GM23338 (cell line): ENCODE data around the gene HAP1. TPM values are rescaled to one million over a fixed set of nuclear protein-coding genes. Genes with fewer than 3 reads are reported as not detected.

Experiments used
- ATAC-seq: fragments of 200-7000 bp; cut with Tn5 transposase; 3 replicates; pipeline ENCODE4 v1.9.1; 2020
- DNase-seq: peaks from one replicate; pipeline ENCODE4 v3.0.0-alpha.2; 2015; ENCODE audit warnings: low spot score
- H2AFZ ChIP-seq: fragments of 200-600 bp; sonication (generic); 2 replicates; pipeline ENCODE4 v1.8.0; 2016; ENCODE audit warnings: antibody characterized with exemption, mild to moderate bottlenecking, moderate library complexity
- H3F3A ChIP-seq: fragments of 200-600 bp; sonication (generic); replicated peaks from 2 replicates; pipeline ENCODE4 v1.8.0; 2017; ENCODE audit warnings: antibody characterized with exemption, mixed run types, low read depth
- H3K27ac ChIP-seq: fragments of 200-600 bp; sonication (generic); 2 replicates; pipeline ENCODE4 v1.6.1; 2016; ENCODE audit warnings: low read depth
- H3K27me3 ChIP-seq: fragments of 200-600 bp; sonication (generic); 2 replicates; pipeline ENCODE4 v1.8.0; 2016; ENCODE audit warnings: mild to moderate bottlenecking, mixed run types, moderate library complexity; ENCODE audit not compliant: insufficient read depth
- H3K36me3 ChIP-seq: fragments of 200-600 bp; sonication (generic); 2 replicates; pipeline ENCODE4 v1.8.0; 2016; ENCODE audit warnings: mild to moderate bottlenecking; ENCODE audit not compliant: insufficient read depth
- H3K4me1 ChIP-seq: fragments of 200-600 bp; sonication (generic); 2 replicates; pipeline ENCODE4 v1.8.0; 2016; ENCODE audit warnings: mild to moderate bottlenecking, moderate library complexity; ENCODE audit not compliant: insufficient read depth
- H3K4me2 ChIP-seq: fragments of 200-600 bp; sonication (generic); 2 replicates; pipeline ENCODE4 v1.7.1; 2017; ENCODE audit warnings: mixed run types
- H3K4me3 ChIP-seq: fragments of 200-600 bp; sonication (generic); 2 replicates; pipeline ENCODE4 v1.6.1; 2016; ENCODE audit warnings: mixed run types
- H3K79me2 ChIP-seq: fragments of 200-600 bp; sonication (generic); replicated peaks from 2 replicates; pipeline ENCODE4 v1.8.0; 2017; ENCODE audit warnings: mild to moderate bottlenecking; ENCODE audit not compliant: insufficient read depth
- H3K9me2 ChIP-seq: fragments of 200-600 bp; sonication (generic); 2 replicates; pipeline ENCODE4 v1.8.0; 2017; ENCODE audit not compliant: insufficient read depth
- H4K20me1 ChIP-seq: fragments of 200-600 bp; sonication (generic); replicated peaks from 2 replicates; pipeline ENCODE4 v1.8.0; 2017; ENCODE audit warnings: mild to moderate bottlenecking; ENCODE audit not compliant: insufficient read depth
- H3K27ac Mint-ChIP-seq: 2 replicates; pipeline ENCODE4 v1.8.0; 2020; ENCODE audit warnings: inconsistent platforms, mild to moderate bottlenecking, moderate library complexity, mixed read lengths
- H3K27me3 Mint-ChIP-seq: 3 replicates; pipeline ENCODE4 v1.8.0; 2022; ENCODE audit warnings: low read depth, mild to moderate bottlenecking, moderate library complexity, mixed read lengths, inconsistent platforms; ENCODE audit not compliant: insufficient read depth, poor library complexity
- H3K36me3 Mint-ChIP-seq: 3 replicates; pipeline ENCODE4 v1.8.0; 2021; ENCODE audit warnings: low read depth, mild to moderate bottlenecking, inconsistent platforms, moderate library complexity, mixed read lengths
- H3K4me1 Mint-ChIP-seq: 3 replicates; pipeline ENCODE4 v1.8.0; 2020; ENCODE audit warnings: mild to moderate bottlenecking, inconsistent platforms, mixed read lengths
- H3K4me3 Mint-ChIP-seq: 3 replicates; pipeline ENCODE4 v1.8.0; 2021; ENCODE audit warnings: moderate library complexity, mild to moderate bottlenecking, inconsistent platforms, mixed read lengths
- H3K9me3 Mint-ChIP-seq: 3 replicates; pipeline ENCODE4 v1.8.0; 2020; ENCODE audit warnings: moderate library complexity, mild to moderate bottlenecking, inconsistent platforms, mixed read lengths
- CREB1 ChIP-seq: fragments of 250-450 bp; sonication (Bioruptor Pico); IDR thresholded peaks from 2 replicates; pipeline ENCODE4 v1.5.0; 2020; ENCODE audit warnings: low read depth, mild to moderate bottlenecking, moderate library complexity
- EZH2 ChIP-seq: fragments of 200-600 bp; sonication (generic); IDR thresholded peaks from one replicate; pipeline ENCODE4 v1.8.0; 2017; ENCODE audit warnings: antibody characterized with exemption, mild to moderate bottlenecking, low read depth; ENCODE audit not compliant: unreplicated experiment
- EZH2phosphoT487 ChIP-seq: fragments of 200-600 bp; sonication (generic); IDR thresholded peaks from one replicate; pipeline ENCODE4 v1.8.1; 2018; ENCODE audit warnings: antibody characterized with exemption; ENCODE audit not compliant: unreplicated experiment
- JUNB ChIP-seq: IDR thresholded peaks from one replicate; pipeline ENCODE4 v1.6.1; 2016; ENCODE audit warnings: antibody characterized with exemption; ENCODE audit not compliant: unreplicated experiment
- NANOG ChIP-seq: IDR thresholded peaks from 2 replicates; pipeline ENCODE4 v1.6.1; 2016; ENCODE audit warnings: antibody characterized with exemption, borderline replicate concordance
- POLR2AphosphoS5 ChIP-seq: IDR thresholded peaks from 2 replicates; pipeline ENCODE4 v1.6.1; 2016; ENCODE audit warnings: antibody characterized with exemption, low read depth
- STAT1 ChIP-seq: IDR thresholded peaks from one replicate; pipeline ENCODE4 v1.6.1; 2016; ENCODE audit warnings: antibody characterized with exemption; ENCODE audit not compliant: unreplicated experiment
- polyA plus RNA-seq: library from polyadenylated mRNA; unstranded; fragments of >200 nt; fragmentation: Nextera tagmentation; extraction: Ambion mirVana; gene quantifications from 2 replicates; pipeline ENCODE4 v1.2.1, GENCODE V29; 2016
- total RNA-seq: library from RNA; depleted of rRNA; stranded (reverse); fragments of >200 nt; shearing (Covaris generic); gene quantifications from 2 replicates; pipeline ENCODE4 v1.2.3, GENCODE V29; 2014
- TF ChIP-seq, protein P1 (sequence below): IDR thresholded peaks from one replicate; pipeline ENCODE4 v1.6.1; 2018; ENCODE audit warnings: antibody characterized with exemption; ENCODE audit not compliant: unreplicated experiment
- TF ChIP-seq, protein P2 (sequence below): fragments of 250-450 bp; sonication (Bioruptor Pico); IDR thresholded peaks from 2 replicates; pipeline ENCODE4 v1.5.0; 2020; ENCODE audit warnings: mild to moderate bottlenecking, moderate library complexity

HAP1 gene
- total and polyA plus RNA-seq, 2 experiments from 2014 or later: 1.6 to 2.2 TPM

DNA sequence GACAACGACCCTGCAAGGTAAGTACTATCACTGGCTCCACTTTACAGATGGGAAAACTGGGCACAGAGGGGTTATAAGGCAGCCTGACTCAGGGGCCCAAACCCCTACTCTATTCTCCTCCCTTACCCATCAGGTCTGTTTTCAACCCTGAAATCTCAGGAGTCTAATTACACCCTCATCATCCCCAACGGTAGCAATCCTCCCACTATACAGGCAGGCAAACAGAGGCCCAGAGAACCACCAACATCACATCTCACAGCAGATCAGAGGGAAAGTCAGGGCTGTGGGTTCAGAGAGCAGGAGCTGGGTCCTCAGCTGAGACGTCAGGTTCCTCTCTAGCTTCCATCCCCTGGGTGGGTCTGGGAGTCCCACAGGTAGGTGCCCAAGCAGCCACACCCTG is 35.5 kb upstream of the HAP1 start (continued):
- TF ChIP-seq, protein P1, sequence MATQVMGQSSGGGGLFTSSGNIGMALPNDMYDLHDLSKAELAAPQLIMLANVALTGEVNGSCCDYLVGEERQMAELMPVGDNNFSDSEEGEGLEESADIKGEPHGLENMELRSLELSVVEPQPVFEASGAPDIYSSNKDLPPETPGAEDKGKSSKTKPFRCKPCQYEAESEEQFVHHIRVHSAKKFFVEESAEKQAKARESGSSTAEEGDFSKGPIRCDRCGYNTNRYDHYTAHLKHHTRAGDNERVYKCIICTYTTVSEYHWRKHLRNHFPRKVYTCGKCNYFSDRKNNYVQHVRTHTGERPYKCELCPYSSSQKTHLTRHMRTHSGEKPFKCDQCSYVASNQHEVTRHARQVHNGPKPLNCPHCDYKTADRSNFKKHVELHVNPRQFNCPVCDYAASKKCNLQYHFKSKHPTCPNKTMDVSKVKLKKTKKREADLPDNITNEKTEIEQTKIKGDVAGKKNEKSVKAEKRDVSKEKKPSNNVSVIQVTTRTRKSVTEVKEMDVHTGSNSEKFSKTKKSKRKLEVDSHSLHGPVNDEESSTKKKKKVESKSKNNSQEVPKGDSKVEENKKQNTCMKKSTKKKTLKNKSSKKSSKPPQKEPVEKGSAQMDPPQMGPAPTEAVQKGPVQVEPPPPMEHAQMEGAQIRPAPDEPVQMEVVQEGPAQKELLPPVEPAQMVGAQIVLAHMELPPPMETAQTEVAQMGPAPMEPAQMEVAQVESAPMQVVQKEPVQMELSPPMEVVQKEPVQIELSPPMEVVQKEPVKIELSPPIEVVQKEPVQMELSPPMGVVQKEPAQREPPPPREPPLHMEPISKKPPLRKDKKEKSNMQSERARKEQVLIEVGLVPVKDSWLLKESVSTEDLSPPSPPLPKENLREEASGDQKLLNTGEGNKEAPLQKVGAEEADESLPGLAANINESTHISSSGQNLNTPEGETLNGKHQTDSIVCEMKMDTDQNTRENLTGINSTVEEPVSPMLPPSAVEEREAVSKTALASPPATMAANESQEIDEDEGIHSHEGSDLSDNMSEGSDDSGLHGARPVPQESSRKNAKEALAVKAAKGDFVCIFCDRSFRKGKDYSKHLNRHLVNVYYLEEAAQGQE: no peak
- TF ChIP-seq EZH2phosphoT487 (no peak), STAT1 (no peak)

DNA sequence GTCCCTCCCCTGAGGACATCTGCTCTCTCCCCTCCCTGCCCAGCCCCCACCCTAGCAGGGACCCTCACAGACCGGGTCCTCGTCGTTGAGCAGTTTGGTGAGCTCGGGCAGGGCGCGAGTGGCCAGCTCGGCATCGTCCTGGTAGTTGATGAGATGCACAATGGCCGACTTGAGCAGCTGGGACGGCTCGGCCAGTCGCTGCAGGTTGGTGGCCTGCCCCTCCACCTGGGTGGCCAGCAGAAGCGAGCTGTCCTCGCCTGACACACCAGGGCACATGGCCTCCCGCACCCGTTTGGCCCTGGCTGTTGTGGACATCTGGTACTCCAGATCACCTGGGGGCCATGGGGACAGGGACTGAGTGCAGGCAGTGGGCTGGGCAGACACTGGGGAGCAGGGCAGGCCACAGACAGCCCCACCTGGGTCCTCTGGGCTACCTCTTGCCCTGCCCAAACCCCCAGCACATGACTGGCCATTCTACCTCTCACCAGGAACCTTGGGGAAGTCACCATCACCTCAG is 35.0 kb upstream of the HAP1 start:
- no peak overlapping the region for H3K4me2 ChIP-seq
- no peak overlapping the region for H2AFZ ChIP-seq
- 0 out of 2 replicates have a peak, but pooled peaks cover 9% of the 10 kb centered on the region for H3F3A ChIP-seq
- ATAC-seq (no peak), DNase-seq (no peak)
- Mint-ChIP-seq H3K4me1 (peaks cover 29% of the 10 kb centered on the region), H3K27me3 (peaks cover 7% of the 10 kb centered on the region), H3K36me3 (peaks cover 69% of the 10 kb centered on the region), H3K27ac (no peak overlapping the region; the same call in 1 of the 2 replicates), H3K9me3 (no peaks in the 10 kb centered on the region), H3K4me3 (no peak overlapping the region)
- peaks cover 15% of the 10 kb centered on the region for H3K36me3 ChIP-seq
- H3K9me2 ChIP-seq: no peaks in the 10 kb centered on the region
- H3K4me1 ChIP-seq: peaks cover 26% of the 10 kb centered on the region
- H4K20me1 ChIP-seq: no peaks in the 10 kb centered on the region
- peaks cover 8% of the 10 kb centered on the region for H3K79me2 ChIP-seq
- no peaks in the 10 kb centered on the region for H3K27me3 ChIP-seq
- no peak overlapping the region; the same call in 1 of the 2 replicates for H3K27ac ChIP-seq
- H3K4me3 ChIP-seq: no peak overlapping the region
- TF ChIP-seq JUNB: no peak
- TF ChIP-seq, protein P1: no peak
- no peak for TF ChIP-seq POLR2AphosphoS5
- no peak for TF ChIP-seq EZH2
- no peak for TF ChIP-seq CREB1 (CRISPR knock-in tag)
- no peak for TF ChIP-seq NANOG
- TF ChIP-seq, protein P2, sequence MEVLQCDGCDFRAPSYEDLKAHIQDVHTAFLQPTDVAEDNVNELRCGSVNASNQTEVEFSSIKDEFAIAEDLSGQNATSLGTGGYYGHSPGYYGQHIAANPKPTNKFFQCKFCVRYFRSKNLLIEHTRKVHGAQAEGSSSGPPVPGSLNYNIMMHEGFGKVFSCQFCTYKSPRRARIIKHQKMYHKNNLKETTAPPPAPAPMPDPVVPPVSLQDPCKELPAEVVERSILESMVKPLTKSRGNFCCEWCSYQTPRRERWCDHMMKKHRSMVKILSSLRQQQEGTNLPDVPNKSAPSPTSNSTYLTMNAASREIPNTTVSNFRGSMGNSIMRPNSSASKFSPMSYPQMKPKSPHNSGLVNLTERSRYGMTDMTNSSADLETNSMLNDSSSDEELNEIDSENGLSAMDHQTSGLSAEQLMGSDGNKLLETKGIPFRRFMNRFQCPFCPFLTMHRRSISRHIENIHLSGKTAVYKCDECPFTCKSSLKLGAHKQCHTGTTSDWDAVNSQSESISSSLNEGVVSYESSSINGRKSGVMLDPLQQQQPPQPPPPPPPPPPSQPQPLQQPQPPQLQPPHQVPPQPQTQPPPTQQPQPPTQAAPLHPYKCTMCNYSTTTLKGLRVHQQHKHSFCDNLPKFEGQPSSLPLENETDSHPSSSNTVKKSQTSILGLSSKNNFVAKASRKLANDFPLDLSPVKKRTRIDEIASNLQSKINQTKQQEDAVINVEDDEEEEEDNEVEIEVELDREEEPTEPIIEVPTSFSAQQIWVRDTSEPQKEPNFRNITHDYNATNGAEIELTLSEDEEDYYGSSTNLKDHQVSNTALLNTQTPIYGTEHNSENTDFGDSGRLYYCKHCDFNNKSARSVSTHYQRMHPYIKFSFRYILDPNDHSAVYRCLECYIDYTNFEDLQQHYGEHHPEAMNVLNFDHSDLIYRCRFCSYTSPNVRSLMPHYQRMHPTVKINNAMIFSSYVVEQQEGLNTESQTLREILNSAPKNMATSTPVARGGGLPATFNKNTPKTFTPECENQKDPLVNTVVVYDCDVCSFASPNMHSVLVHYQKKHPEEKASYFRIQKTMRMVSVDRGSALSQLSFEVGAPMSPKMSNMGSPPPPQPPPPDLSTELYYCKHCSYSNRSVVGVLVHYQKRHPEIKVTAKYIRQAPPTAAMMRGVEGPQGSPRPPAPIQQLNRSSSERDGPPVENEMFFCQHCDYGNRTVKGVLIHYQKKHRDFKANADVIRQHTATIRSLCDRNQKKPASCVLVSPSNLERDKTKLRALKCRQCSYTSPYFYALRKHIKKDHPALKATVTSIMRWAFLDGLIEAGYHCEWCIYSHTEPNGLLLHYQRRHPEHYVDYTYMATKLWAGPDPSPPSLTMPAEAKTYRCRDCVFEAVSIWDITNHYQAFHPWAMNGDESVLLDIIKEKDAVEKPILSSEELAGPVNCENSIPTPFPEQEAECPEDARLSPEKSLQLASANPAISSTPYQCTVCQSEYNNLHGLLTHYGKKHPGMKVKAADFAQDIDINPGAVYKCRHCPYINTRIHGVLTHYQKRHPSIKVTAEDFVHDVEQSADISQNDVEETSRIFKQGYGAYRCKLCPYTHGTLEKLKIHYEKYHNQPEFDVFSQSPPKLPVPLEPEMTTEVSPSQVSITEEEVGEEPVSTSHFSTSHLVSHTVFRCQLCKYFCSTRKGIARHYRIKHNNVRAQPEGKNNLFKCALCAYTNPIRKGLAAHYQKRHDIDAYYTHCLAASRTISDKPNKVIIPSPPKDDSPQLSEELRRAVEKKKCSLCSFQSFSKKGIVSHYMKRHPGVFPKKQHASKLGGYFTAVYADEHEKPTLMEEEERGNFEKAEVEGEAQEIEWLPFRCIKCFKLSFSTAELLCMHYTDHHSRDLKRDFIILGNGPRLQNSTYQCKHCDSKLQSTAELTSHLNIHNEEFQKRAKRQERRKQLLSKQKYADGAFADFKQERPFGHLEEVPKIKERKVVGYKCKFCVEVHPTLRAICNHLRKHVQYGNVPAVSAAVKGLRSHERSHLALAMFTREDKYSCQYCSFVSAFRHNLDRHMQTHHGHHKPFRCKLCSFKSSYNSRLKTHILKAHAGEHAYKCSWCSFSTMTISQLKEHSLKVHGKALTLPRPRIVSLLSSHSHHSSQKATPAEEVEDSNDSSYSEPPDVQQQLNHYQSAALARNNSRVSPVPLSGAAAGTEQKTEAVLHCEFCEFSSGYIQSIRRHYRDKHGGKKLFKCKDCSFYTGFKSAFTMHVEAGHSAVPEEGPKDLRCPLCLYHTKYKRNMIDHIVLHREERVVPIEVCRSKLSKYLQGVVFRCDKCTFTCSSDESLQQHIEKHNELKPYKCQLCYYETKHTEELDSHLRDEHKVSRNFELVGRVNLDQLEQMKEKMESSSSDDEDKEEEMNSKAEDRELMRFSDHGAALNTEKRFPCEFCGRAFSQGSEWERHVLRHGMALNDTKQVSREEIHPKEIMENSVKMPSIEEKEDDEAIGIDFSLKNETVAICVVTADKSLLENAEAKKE: no peak
- TF ChIP-seq EZH2phosphoT487: no peak
